GM18867 (cell line): Measurements from ENCODE around the gene SUFU.
A peak's percentile ranks its signal among the peaks of the same experiment; 100 is the strongest.

ENCODE experiments used
- ATAC-seq: cut with Tn5 transposase; IDR thresholded peaks from one replicate; pipeline ENCODE4 v1.9.1; 2021; ENCODE audit warnings: mild to moderate bottlenecking, moderate library complexity; ENCODE audit not compliant: unreplicated experiment

The SUFU gene

DNA sequence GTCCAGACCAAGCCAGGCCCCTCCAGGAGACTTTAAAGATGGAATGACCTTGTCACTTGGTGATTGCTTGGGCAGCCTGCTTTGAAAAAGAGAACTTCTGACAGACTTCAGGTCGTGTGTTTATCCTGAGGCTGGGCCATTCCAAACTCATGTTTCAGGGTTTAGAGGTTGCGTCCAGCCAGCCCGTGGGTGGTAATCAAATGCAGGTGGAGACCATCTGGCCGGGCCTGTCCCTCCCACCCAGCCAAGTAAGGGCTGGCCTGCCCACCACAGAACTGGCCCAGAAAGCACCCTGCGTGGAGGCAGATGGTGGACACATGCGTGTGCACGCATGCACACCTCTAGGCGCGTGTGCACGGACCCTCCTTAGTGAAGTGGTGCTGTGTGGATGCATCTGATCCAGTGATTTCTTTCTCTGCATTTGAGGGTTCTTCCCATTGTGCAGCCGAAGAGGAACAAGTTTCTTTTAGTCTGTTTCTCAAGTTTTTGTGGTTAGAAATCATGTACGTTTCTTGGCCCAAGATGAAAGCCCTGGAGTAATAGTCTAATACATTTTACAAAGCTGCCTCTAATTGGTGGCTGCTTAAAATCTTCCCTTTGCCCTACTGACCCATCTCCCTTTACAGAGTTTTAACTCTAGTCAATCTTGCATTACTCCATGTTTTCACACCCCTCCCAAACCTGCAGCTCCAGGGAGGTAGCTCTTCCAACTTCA lies 43.0 kb downstream of the SUFU start:
- ATAC-seq: no peak

DNA sequence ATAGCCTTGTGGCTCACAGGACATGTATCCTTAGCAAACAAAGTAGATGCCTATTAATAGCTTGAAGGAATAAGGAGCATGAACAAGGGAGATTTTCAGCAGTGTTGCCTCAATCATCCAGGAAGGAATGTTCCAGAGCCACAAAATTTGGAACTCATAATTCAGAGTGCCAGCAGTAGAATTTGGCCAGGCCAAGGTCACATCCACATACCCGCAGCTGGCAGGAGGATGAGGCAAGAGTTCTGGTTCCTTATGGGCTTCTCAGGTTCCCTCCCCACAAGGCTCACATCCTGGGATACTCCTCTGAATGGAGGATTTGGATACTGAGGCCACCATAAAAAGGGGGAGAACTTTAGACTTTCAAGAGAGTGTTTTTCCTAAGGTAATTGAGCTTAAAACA lies 45.8 kb downstream of the SUFU start:
- no peak for ATAC-seq

DNA sequence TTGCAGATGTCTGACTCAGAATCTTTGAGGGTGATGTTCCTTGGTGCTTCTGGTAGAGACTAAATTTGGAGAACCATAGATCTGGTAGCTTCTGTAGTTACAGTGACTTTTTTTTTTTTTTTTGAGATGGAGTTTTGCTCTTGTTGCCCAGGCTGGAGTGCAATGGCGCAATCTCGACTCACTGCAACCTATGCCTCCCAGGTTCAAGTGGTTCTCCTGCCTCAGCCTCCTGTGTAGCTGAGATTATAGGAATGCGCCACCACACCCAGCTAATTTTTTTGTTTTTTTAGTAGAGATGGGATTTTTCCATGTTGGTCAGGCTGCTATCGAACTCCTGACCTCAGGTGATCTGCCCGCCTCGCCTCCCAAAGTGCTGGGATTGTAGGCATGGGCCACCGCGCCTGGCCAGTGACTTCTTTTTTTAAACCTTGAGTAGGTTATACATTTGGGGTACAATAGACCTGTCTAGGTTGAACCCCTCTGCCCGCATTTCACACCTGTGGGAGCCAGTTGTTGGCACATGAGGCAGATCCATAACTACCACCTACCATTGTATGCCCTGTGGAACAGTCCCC lies 47.0 kb downstream of the SUFU start:
- ATAC-seq: no peak

DNA sequence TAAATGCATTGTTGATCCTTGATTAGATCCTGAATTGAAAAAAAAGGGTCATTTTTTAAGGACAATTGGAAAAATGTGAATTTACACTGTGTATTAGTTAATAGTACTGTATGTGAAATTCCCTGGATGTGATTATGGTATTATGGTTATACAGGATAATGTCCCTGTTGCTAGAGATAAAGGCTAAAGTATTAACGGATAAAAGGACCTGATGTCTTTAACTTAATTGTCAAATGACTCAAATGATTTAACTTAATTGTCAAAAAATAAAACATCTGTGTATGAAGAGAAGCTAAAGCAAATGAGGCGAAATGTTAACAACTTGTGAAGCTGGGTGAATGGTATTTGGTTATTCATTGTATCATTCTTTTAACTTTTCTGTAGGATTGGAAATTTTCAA lies 48.8 kb downstream of the SUFU start:
- ATAC-seq: no peak

DNA sequence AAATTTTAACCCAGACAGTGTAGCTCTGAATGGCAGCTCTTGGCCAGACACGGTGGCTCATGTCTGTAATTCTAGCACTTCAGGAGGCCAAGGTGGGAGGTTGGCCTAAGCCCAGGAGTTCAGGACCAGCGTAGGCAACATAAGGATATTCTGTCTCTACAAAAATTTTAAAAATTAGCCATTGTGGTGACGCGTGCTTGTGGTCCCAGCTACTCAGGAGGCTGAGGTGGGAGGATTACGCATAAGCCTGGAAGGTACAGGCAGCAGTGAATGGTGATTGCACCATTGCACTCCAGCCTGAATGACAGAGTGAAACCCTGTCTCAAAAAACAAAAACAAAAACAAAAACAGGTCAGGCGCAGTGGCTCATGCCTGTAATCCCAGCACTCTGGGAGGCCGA lies 50.0 kb downstream of the SUFU start:
- ATAC-seq: no peak

DNA sequence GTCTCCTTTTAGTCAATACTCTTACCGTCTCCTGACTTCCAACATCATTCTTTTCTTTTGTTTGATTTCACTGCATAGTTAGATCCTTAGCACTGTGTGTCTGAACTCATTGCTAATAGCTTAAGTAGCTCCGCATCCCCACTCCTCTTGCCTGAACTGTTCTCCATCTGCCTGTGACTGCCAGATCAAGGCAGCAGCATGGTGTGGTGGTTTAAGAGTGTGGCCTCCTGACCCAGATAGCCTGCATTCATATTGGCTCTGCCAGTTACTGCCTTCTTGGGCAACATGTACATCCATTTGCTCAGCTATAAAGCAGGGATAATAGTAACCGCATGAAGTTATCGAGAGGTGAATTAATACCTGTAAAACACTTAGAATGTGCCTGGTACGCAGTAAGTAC lies 50.8 kb downstream of the SUFU start:
- ATAC-seq: no peak

DNA sequence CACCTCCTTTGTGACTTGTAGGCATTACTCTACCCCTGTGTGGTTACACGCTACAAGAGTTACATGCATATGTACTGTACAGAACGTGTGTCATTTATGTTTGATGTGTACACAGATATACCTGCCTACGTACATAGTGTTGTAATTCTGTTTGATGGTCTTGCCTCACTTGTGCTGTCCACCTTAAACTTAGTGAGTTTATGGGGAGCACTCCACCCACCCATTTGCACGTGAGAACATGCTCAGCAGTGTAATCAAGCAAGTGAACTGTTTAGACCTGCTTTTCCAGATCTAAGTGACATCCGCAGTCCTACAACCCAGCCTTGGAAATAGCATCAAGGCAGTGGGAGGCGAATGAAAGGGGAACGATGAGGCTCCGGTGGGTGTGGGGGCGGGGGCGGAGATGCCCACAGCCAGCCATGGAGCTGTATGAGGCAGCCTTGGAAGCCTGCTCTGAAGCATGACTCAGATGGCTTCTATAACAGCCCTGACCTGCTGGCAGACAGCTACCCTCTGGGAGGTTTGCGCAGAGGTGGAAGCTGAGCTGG lies 52.1 kb downstream of the SUFU start:
- ATAC-seq: no peak

DNA sequence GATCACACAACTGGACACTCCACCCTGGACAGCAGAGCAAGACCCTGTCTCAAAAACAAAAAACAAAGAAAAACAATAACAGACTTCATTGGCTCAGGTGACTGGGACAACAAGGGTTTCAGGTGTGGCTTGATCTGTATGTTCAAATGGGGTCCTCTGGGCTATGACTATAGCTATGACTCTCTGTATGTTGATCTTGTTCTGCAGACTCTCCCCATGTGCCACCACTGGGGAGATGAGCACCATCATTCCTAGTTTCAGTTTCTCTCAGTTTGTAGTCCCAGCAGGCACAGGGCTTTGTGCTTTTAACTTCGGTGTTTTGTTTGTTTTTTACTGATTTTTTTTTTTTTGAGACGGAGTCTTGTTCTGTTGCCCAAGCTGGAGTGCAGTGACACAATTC lies 53.8 kb downstream of the SUFU start:
- no peak for ATAC-seq

DNA sequence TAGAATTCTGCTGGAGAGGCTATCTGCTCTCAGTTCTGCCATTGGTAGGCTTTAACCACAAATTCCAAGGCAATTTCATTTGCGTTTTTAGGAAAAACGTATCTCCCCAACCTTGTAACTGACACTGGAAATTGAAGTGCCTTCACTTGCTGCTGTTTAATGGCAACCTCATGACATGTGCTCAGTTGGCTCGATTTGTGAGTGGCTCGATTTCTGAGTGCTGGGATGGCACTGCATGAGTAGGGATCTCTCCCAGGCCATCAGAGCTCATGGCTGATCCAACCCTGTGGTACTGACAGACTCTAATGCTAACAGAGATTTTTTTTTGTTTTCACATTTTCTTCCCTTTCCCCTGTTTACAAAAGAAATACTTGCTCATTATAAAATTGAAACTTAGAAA lies 56.0 kb downstream of the SUFU start:
- no peak for ATAC-seq

DNA sequence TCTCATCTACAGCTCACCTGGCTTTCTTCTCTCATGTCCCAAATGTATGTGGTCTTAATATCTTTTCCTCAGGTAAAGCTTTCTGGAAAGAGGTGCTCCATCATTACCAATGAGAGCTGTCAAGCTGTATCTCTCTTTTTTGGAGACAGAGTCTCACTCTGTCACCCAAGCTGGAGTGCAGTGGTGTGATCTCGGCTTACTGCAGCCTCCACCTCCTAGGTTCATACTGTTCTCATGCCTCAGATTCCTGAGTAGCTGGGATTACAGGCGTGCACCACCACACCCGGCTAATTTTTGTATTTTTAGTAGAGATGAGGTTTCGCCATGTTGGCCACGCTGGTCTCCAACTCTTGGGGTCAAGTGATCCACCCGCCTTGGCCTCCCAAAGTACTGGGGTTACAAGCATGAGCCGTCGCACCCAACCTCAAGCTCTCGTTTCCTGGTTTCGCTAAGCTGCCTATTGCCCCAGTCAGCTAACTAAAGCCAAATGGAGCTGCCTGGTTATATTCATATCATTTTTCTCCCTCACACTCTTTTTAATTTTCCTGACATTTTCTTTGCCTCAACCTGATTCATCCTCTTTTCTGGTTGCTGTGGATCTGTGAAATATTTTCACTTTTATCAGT lies 60.5 kb downstream of the SUFU start:
- no peak for ATAC-seq

DNA sequence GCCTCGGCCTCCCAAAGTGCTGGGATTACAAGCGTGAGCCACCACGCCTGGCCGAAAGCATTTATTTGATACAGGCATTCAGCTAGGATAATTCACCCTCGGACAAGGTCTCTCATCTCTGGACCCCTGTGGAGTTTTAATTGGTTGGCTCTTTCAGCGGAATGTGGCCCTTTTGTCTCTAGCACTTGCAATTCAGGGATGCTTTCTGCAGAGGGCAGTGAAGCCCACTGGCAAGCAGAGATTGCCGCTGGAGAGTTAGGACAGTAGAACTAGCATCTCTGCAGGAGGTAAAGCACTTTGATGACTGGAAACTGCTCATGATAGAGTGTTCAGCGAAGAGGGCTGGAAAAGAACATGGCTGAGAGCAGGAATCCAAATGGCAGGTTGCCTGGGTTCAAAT lies 62.0 kb downstream of the SUFU start:
- no peak for ATAC-seq

DNA sequence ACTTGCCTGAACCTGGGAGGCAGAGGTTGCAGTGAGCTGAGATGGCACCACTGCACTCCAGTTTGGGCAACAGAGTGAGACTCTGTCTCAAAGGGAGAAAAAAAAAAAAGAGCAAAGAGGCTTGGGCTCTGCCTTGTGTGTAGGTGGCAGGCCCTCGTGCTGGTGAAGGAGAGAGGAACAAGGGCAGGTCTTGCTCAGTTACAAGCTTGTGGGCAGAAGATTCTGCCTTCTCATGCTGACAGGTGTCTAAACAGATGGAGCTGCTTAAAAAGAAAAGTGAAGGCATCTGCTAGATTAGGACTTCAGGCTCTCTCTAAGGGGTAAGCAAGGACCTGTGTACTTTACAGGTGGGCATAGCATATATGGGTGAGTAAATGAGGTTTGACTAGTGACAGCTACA lies 75.0 kb downstream of the SUFU start:
- ATAC-seq: no peak

DNA sequence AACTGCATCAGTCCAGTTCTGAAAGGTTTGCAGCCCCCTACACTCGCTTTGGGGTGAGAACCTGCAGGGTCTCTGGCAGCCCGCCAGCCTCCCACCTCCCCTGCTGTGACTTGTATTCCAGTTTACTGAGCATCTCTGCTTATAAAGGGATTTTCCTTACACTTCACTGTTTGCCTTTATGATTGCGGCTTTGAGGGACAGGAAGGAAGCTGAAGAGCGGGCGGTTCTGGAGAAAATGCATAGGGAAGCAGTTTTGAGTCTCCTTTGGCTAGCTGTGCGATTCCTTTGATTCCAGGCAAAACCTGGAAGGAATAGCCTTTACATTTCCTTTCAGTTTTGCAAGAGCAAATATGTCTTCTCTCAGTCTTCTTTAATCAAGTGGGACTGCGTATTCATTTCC lies 75.6 kb downstream of the SUFU start:
- ATAC-seq: no peak

DNA sequence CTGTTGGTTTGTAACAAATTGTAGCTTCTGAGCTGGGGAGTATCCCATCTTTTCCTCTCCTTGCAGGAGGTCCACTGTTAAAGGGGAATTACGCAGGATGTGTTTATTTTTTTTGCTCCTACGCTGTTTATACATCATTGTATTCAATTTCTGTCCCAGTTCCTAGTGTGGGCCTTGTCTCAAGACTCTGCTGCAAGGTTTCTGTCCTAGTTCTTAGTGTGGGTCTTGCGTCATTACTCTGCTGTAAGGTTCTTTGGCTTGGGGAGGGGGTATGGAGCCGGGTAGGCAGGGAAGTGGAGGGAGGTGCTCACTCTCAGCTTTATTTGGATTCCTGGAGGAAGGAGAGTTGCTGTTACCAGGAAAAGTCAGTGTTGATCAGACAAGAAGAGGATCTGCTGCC lies 76.5 kb downstream of the SUFU start:
- no peak for ATAC-seq

DNA sequence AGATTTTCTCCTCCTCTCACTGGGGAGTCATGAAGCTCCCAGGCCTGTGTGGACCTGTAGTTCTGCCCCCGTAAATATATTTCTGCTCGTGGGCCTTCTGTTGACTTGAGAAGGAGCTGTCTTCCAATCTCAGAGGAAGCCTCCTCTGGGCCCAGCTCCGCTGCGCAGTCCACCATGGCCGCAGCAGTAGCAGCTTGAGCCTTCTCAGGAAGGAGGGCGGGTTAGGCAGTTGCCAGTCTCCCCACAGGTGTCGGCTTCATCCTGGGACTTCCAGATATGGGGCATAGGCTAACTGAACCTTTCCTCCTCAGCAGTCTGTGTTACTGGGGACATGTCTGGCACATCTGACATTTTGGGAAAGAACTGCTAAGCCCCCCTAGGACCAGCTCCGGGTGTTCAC lies 77.6 kb downstream of the SUFU start:
- ATAC-seq: no peak

DNA sequence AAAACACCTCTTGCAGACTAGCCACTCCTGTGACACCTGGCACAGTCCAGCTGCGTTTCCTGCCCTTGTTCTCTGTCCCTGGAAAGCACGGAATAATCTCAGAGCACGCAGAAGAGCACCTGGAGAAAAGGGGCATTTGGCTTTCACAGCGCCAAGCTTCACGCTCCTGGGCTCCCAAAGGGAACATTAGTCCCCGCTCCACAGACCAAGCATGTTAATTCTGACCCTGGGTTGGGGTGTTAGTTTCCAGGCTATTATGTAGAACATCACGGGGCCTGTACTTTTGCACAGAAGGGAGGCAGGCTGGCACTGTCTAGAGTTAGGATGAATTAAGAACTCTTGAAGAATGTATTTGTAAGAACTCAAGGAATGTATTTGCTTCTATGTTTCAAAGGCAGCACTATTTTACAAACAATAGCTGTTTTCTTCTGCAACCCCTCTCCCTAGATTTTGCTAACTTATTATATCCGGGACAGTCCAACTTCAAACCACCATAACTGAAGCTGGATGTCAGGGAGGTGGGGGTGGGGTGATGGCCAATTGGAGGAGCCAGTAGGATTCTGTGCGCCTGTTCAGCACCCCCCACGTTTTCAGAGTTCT lies 78.3 kb downstream of the SUFU start:
- no peak for ATAC-seq

DNA sequence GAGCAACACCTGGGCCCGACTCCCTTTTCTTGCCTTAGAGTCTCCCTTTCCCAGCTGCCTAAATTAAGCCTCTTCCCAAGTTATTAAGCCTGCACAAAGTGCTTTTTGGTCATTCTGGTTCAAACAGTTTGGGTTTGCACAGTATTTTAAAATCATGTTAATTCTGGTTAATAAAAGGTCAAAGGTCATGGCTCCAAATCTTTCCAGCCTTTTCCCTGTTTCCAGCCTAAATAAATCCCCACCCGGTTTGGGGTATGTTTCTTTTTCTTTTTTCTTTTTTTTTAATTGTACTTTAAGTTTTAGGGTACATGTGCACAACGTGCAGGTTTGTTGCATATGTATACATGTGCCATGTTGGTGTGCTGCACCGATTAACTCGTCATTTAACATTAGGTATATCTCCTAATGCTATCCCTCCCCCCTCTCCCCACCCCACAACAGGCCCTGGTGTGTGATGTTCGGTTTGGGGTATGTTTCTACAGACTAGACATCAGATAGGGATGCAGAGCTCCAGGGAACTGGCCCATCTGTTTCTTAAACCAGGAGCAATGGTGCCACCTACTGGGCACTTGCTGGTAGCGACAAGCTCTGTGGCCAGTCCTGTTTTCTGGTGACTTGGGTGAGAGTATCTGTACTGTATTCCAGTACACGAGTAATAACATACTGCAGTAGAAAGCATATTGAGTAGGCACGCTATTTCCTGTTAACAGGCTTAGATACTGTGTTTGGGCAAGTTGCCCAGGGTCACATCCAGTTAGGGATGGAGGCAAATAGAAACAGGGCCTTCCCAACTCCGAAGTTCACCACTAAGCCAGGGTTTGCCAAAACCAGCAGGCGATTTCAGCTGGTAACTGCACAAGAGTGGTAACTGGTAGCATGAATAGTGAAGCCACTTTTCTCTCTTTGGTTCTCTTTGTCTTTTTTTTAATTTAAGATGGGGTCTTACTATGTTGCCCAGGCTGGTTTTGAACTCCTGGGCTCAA lies 80.0 kb downstream of the SUFU start:
- peak; percentile 50 for ATAC-seq

DNA sequence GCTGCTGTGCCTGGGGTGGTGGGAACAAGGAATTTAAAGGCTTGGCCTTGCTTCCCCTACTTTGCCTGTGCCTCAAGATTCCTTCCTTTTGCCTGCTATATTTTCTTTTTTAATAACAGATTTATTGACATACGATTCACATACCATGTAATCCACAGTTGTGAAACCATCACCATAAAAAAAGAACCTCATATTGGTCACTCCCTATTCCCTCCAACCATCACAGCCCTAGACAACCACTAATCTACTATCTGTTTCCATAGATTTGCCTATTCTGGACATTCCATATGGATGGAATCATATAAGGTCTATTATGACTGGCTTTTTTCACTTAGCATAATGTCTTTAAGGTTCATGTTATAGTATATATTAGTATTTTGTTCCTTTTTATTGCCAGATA lies 81.3 kb downstream of the SUFU start:
- ATAC-seq: no peak

DNA sequence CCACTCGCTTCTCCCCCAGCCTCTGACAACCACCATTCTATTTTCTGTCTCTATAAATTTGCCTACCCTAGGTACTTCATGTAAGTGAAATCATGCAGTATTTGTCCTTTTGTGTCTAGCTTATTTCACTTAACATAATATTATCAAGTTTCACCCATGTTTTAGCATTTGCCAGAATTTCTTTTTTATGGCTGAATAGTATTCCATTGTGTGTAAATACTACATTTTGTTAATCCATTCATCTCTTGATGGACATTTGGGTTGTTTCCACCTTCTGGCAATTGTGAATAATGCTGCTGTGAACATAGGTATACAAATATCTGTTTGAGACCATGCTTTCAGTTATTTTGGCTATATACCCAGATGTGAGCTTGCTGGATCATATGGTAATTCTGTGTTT lies 83.1 kb downstream of the SUFU start:
- no peak for ATAC-seq

DNA sequence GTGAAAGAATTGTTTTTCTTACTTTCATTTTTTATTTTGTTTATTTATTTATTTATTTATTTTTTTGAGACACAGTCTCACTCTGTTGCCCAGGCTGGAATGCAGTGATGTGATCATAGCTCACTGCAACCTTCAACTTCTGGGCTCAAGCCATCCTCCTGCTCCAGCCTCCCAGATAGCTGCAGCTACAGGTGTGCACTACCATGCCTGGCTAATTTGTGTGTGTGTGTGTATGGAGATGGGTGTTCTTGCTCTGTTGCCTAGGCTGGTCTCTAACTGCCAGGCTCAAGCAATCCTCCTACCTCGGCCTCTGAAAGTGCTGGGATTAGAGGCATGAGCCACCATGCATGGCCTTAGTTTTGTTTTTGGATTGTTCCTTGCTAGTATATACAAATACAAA lies 85.1 kb downstream of the SUFU start:
- ATAC-seq: no peak
